Measurements from ENCODE around the gene OXSM. TPM values are rescaled to one million over a fixed set of nuclear protein-coding genes. Genes with fewer than 3 reads are reported as not detected.

Gene OXSM
- total RNA-seq, 1 donor = 7.6 TPM

DNA sequence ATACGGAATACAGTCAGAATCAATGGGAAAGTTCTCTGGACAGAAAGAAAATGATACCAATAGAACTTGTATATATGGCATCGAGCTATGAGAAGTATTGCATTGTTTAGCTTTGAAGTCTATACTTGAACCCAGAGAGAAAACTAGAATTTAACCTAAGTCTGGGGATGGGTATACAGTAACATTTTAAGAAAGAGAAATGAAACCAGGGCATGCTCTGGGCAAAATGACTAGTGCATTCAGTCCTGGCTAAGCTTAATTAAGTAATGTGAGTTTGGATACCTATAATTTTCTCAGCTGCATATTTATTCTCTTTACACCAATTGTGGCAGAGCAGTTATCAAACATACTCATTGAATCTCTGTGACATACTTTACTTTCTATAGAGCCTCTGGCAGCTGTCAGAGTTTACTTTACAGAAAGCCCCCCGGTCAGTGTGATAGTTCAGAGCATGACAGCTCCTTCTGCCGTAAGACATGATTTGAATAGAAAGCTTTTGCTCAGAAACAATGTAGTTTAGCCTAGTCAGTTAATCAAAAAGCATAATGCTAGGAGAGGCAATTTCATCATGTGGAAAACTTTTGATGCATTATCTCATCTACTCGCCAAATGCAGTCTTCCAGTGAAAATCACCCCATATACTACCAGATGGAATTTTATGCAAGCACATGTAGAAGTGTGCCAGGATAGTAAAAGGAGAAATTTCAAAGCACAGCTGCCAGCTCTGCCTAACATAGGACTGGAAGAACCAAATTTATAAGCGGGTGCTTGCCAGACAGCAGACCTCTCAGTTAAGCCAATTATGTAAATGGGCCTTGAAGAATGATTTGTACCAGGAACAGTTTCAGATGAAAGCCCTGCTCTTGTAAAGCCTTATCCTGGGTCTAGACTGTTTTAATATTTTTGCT lies 40.7 kb downstream of the OXSM start:
- no peak for DNase-seq (ENCODE audit: low read depth)
- TF ChIP-seq, protein P1, sequence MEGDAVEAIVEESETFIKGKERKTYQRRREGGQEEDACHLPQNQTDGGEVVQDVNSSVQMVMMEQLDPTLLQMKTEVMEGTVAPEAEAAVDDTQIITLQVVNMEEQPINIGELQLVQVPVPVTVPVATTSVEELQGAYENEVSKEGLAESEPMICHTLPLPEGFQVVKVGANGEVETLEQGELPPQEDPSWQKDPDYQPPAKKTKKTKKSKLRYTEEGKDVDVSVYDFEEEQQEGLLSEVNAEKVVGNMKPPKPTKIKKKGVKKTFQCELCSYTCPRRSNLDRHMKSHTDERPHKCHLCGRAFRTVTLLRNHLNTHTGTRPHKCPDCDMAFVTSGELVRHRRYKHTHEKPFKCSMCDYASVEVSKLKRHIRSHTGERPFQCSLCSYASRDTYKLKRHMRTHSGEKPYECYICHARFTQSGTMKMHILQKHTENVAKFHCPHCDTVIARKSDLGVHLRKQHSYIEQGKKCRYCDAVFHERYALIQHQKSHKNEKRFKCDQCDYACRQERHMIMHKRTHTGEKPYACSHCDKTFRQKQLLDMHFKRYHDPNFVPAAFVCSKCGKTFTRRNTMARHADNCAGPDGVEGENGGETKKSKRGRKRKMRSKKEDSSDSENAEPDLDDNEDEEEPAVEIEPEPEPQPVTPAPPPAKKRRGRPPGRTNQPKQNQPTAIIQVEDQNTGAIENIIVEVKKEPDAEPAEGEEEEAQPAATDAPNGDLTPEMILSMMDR (IDR thresholded peaks at IDR 0.05; ENCODE audit: insufficient read depth, low read length) = no peak
- no peak overlapping the region for H3K4me3 ChIP-seq (ENCODE audit: low read depth, low read length)

DNA sequence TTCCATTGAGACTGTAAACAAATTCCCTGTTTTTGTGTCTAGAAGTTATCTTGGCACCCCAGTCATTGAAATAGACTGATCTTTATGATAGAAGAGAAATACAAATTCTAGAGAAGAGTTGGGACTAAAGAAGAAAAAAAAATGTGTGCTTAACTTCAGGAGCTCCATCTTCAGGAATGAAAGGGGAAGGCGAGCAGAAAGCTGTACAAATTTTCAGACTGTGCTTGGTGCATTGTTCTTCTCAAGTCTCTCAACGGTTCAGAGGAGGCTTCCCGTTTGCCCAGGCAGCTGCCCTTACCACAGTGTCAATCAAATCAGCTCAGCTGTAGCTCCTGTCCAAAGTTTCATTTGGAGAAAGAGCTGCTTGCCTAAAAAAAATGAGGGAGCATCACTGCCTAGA lies 41.7 kb downstream of the OXSM start:
- TF ChIP-seq, protein P1 (IDR thresholded peaks at IDR 0.05; ENCODE audit: insufficient read depth, low read length) = peak; percentile 47
- DNase-seq (ENCODE audit: low read depth) = peak; percentile 45
- H3K4me3 ChIP-seq (ENCODE audit: low read depth, low read length) = no peak overlapping the region

DNA sequence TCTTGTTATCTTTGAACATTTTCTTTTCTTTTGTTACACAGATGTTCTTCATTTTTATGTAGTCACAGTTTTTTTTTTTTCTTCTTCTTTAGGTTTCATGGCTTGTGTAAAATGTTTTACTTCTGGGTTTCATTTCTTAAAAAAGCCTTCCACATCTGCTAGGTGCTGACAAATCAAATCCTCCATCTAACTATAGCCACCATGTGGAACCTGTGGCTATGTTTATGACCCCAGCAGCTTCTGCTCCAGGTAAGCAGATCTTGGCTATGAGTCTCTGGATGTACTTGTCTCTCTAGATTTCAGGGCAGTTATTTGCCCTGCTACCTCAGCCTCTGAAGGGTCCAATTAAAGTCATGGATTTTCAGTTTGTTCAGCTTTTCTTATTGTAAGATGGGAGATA lies 44.5 kb downstream of the OXSM start:
- H3K4me3 ChIP-seq (ENCODE audit: low read depth, low read length) = no peak overlapping the region
- no peak for DNase-seq (ENCODE audit: low read depth)
- TF ChIP-seq, protein P1 (IDR thresholded peaks at IDR 0.05; ENCODE audit: insufficient read depth, low read length) = no peak

DNA sequence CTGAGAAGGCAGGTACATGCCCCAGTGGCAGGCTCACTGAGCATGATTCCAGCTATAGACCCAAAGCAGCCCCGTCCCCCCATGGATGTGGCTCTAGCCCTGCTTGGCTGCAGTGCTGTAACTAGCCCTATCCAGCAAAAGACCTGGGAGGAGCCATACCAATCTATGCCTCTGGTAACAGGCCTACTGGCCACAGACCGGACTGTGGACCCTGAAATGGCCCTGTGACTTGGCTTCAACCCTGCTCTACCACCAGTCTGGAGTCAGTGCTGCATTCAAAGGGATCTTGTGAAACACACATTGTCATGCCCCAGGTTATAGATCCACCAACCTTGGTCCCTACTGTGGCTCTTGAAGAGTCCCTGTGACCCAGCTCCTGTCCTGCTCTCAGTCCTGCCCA lies 46.7 kb downstream of the OXSM start:
- DNase-seq (ENCODE audit: low read depth) = no peak
- no peak overlapping the region for H3K4me3 ChIP-seq (ENCODE audit: low read depth, low read length)
- TF ChIP-seq, protein P1 (IDR thresholded peaks at IDR 0.05; ENCODE audit: insufficient read depth, low read length) = no peak

DNA sequence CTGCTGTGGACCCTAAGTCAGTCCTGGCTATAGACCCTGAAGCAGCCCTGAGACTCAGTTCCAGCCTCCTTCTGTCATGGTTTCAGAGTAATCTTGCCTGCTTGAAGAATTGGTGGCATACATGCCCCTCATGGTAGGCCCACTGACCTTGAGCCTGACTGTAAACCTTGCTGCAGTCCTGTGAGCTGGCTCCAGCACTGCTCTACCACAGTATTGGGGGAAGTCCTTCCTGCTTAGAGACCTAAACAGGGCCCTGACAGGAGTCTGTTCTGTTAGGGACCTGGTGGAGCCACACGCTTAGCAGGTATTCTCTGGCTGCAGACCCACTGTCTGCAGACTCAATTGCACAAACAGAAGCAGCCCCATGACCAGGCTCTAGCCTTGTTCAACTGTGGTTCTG lies 47.1 kb downstream of the OXSM start:
- TF ChIP-seq, protein P1 (IDR thresholded peaks at IDR 0.05; ENCODE audit: insufficient read depth, low read length) = no peak
- no peak for DNase-seq (ENCODE audit: low read depth)
- H3K4me3 ChIP-seq (ENCODE audit: low read depth, low read length) = no peak overlapping the region

DNA sequence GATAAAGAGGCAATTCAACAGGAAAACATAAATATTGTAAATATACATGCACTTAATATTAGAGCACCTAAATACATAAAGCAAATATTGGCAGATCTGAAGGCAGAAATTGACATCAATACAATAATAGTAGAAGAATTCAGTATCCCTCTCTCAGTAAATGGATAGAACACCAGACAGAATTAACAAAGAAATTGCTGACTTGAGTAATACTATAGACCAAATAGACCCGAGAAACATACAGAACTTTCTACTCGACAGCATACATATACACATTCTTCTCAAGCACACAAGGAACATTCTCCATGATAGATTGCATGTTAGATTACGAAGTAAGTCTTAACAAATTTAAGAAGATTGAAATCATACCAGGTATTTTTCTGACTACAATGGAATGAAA lies 50.2 kb downstream of the OXSM start:
- H3K4me3 ChIP-seq (ENCODE audit: low read depth, low read length) = no peak overlapping the region
- TF ChIP-seq, protein P1 (IDR thresholded peaks at IDR 0.05; ENCODE audit: insufficient read depth, low read length) = no peak
- no peak for DNase-seq (ENCODE audit: low read depth)

Data from fibroblast of the aortic adventitia (primary cell).